Loucy (cell line): Measurements from ENCODE around the gene AMPD3.

ENCODE experiments used
- H2AFZ ChIP-seq: fragments of 200-600 bp; sonication (generic); 2 replicates; pipeline ENCODE4 v1.6.0; 2016; ENCODE audit warnings: antibody characterized with exemption, mild to moderate bottlenecking, low read length, moderate library complexity
- H3F3A ChIP-seq: fragments of 200-600 bp; 2 replicates; pipeline ENCODE4 v1.6.0; 2016; ENCODE audit warnings: antibody characterized with exemption, low read depth, mild to moderate bottlenecking
- H3K27me3 ChIP-seq: fragments of 200-600 bp; sonication (generic); 2 replicates; pipeline ENCODE4 v1.6.1; 2014; ENCODE audit warnings: low read length, mild to moderate bottlenecking; ENCODE audit not compliant: insufficient read depth, poor library complexity, severe bottlenecking
- H3K36me3 ChIP-seq: fragments of 200-600 bp; sonication (generic); 2 replicates; pipeline ENCODE4 v1.6.1; 2016; ENCODE audit warnings: low read length; ENCODE audit not compliant: insufficient read depth
- H3K4me1 ChIP-seq: fragments of 200-600 bp; sonication (generic); 2 replicates; pipeline ENCODE4 v1.5.1; 2014; ENCODE audit warnings: low read length, mild to moderate bottlenecking; ENCODE audit not compliant: insufficient read depth, poor library complexity, severe bottlenecking
- H3K4me2 ChIP-seq: fragments of 200-600 bp; sonication (generic); 2 replicates; pipeline ENCODE4 v1.6.0; 2014; ENCODE audit warnings: antibody characterized with exemption, low read length, low read depth, mild to moderate bottlenecking; ENCODE audit not compliant: poor library complexity, severe bottlenecking
- H3K4me3 ChIP-seq: fragments of 200-600 bp; sonication (generic); 2 replicates; pipeline ENCODE4 v1.5.1; 2014; ENCODE audit warnings: low read length, mild to moderate bottlenecking, mixed read lengths; ENCODE audit not compliant: poor library complexity, severe bottlenecking
- H3K79me2 ChIP-seq: fragments of 200-600 bp; sonication (generic); 2 replicates; pipeline ENCODE4 v1.6.1; 2014; ENCODE audit warnings: low read length; ENCODE audit not compliant: insufficient read depth
- H3K9ac ChIP-seq: fragments of 200-600 bp; sonication (generic); 2 replicates; pipeline ENCODE4 v1.6.0; 2014; ENCODE audit warnings: mild to moderate bottlenecking, low read depth, low read length, moderate library complexity; ENCODE audit not compliant: poor library complexity, severe bottlenecking
- H3K9me2 ChIP-seq: fragments of 200-600 bp; sonication (generic); replicated peaks from 2 replicates; pipeline ENCODE4 v1.6.1; 2016; ENCODE audit warnings: low read depth, low read length, mixed read lengths
- H3K9me3 ChIP-seq: fragments of 200-600 bp; sonication (generic); 2 replicates; pipeline ENCODE4 v1.6.1; 2014; ENCODE audit warnings: mild to moderate bottlenecking, antibody characterized with exemption, low read length, low read depth; ENCODE audit not compliant: insufficient read depth
- H4K20me1 ChIP-seq: fragments of 200-600 bp; sonication (generic); 2 replicates; pipeline ENCODE4 v1.6.0; 2014; ENCODE audit warnings: antibody characterized with exemption, low read length, mild to moderate bottlenecking; ENCODE audit not compliant: insufficient read depth, poor library complexity, severe bottlenecking
- EZH2phosphoT487 ChIP-seq: fragments of 200-600 bp; IDR thresholded peaks from 2 replicates; pipeline ENCODE4 v1.6.1; 2018; ENCODE audit warnings: antibody characterized with exemption, mild to moderate bottlenecking, moderate library complexity, borderline replicate concordance
- TF ChIP-seq, protein P1 (sequence below): fragments of 200-600 bp; sonication (generic); conservative IDR thresholded peaks from 2 replicates; pipeline ENCODE4 v1.5.1; 2014; ENCODE audit warnings: mild to moderate bottlenecking, antibody characterized with exemption, low read length

The AMPD3 gene

DNA sequence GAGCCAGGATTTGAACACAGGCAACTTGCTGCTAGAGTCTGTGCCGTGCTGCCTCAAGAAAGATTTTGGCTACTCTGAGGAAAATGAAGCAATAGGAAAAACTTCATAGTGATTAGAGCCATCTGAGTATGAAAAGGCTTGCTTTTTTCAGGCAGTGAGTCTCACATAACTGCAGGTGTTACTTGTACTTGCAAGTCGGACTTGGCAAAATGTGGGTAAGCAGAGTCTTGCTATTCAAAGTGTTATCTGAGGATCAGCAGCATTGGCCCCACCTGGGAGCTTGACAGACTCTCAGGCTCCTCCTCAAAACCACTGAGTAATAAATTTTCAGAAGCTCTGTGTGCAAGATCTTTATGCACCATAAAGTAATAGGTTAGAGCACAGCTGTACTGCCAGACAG is 67.9 kb downstream of the AMPD3 start:
- no peak for TF ChIP-seq EZH2phosphoT487
- TF ChIP-seq, protein P1, sequence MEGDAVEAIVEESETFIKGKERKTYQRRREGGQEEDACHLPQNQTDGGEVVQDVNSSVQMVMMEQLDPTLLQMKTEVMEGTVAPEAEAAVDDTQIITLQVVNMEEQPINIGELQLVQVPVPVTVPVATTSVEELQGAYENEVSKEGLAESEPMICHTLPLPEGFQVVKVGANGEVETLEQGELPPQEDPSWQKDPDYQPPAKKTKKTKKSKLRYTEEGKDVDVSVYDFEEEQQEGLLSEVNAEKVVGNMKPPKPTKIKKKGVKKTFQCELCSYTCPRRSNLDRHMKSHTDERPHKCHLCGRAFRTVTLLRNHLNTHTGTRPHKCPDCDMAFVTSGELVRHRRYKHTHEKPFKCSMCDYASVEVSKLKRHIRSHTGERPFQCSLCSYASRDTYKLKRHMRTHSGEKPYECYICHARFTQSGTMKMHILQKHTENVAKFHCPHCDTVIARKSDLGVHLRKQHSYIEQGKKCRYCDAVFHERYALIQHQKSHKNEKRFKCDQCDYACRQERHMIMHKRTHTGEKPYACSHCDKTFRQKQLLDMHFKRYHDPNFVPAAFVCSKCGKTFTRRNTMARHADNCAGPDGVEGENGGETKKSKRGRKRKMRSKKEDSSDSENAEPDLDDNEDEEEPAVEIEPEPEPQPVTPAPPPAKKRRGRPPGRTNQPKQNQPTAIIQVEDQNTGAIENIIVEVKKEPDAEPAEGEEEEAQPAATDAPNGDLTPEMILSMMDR: no peak
- Histone ChIP-seq H3K9me2 (no peaks in the 10 kb centered on the region), H3K4me1 (peaks cover 24% of the 10 kb centered on the region), H3K9ac (peak overlapping the region; percentile 13), H3K4me3 (no peak overlapping the region), H2AFZ (no peak overlapping the region), H3K4me2 (peak overlapping the region; percentile 63), H4K20me1 (no peaks in the 10 kb centered on the region), H3F3A (peaks cover 2% of the 10 kb centered on the region; the same call in 1 of the 2 replicates), H3K9me3 (no peaks in the 10 kb centered on the region), H3K36me3 (peaks cover 10% of the 10 kb centered on the region; the same call in 1 of the 2 replicates), H3K79me2 (no peaks in the 10 kb centered on the region), H3K27me3 (no peaks in the 10 kb centered on the region)

DNA sequence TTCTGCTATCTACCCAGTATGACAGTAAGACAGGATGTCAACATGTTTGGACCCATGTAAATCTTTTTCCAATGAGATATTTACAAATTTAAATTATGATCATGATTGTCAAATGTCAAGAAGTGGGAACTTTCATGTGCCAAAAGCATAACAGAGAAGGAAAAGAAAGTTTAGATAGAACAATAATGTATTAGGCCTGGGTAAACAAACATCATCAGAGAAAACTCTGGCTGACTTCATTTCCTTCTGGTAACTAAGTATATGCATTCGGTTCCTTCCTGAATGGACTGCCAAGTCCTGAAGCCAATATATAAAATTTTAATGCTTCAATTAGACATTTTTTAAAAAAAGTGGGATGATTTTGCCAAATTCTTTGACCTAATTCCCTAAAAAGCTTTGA is 69.4 kb downstream of the AMPD3 start:
- peaks cover 2% of the 10 kb centered on the region; the same call in 1 of the 2 replicates for H3F3A ChIP-seq
- no peak overlapping the region for H3K4me2 ChIP-seq
- H3K9ac ChIP-seq: no peak overlapping the region
- TF ChIP-seq, protein P1: no peak
- TF ChIP-seq EZH2phosphoT487: no peak
- no peaks in the 10 kb centered on the region for H3K79me2 ChIP-seq
- no peaks in the 10 kb centered on the region for H3K9me2 ChIP-seq
- H3K4me1 ChIP-seq: peaks cover 24% of the 10 kb centered on the region
- H3K9me3 ChIP-seq: no peaks in the 10 kb centered on the region
- no peaks in the 10 kb centered on the region for H3K27me3 ChIP-seq
- H4K20me1 ChIP-seq: no peaks in the 10 kb centered on the region
- no peak overlapping the region for H2AFZ ChIP-seq
- peaks cover 8% of the 10 kb centered on the region; the same call in 1 of the 2 replicates for H3K36me3 ChIP-seq
- no peak overlapping the region for H3K4me3 ChIP-seq

DNA sequence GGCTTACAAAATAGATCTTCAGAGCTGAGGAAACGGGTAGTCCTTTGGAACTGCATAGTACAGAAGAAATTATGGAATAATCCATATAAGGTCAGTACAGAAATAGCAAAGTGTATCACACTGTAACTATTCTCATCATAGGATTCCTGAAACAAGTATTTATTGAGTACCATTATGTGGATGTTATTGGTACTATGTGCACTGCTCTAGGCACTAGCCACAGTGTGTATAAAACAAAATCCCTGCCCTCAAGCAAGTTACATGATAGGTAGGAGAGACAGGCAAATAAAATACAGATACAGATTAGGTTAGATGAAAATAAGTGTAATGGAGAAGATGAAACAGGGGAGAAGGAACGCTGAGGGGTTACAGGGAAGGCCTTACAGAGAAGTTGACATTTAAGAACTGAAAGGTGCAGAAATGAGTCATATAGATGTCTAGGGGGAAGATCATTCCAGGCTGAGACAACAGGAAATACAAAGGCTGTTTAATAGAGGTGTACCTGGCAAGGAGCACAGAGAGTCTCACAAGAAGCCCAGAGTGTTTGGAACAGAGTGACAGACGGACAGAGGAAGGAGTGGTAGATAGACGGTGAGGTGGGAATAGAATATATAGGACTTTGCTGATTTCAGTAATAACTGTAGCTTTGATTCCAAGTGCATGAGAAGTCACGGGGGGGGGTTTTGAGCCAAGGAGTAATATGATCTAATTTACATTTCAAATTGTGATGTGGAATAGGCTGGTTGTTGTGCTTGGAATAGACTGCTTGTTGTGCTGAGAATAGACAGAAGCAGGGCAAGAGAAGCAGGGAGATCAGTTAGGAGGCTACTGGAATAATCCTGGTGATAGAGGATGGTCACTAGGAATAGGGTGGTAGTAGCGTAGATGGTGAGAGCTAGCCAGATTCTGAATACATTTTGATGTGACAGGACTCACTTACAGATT is 72.2 kb downstream of the AMPD3 start:
- Histone ChIP-seq H3K36me3 (peaks cover 4% of the 10 kb centered on the region; the same call in 1 of the 2 replicates), H4K20me1 (no peaks in the 10 kb centered on the region), H3K79me2 (no peaks in the 10 kb centered on the region), H3K4me2 (no peak overlapping the region), H3K4me1 (peaks cover 22% of the 10 kb centered on the region), H3K9me3 (no peaks in the 10 kb centered on the region), H3F3A (peaks cover 2% of the 10 kb centered on the region; the same call in 1 of the 2 replicates), H3K4me3 (no peak overlapping the region), H3K9ac (no peak overlapping the region), H3K27me3 (no peaks in the 10 kb centered on the region), H3K9me2 (no peaks in the 10 kb centered on the region), H2AFZ (no peak overlapping the region)
- TF ChIP-seq, protein P1: no peak
- TF ChIP-seq EZH2phosphoT487: no peak
